ENCODE data around the gene VMP1.
A peak's percentile ranks its signal among the peaks of the same experiment; 100 is the strongest.

VMP1 gene

GRCh38 chr17:59684967-59685366 lies 22.5 kb upstream of the VMP1 start:
- H3K36me3 ChIP-seq (ENCODE audit: insufficient read depth, low read length) = peaks cover 65% of the 10 kb centered on the region
- H2AFZ ChIP-seq (ENCODE audit: low read length, unreplicated experiment) = no peak overlapping the region
- H3K27me3 ChIP-seq (ENCODE audit: insufficient read depth, low read length) = no peaks in the 10 kb centered on the region
- no peak overlapping the region for H3K4me3 ChIP-seq (ENCODE audit: low read depth, low read length)
- H3K4me1 ChIP-seq (ENCODE audit: control insufficient read depth, insufficient read depth, low read length, unreplicated experiment) = no peaks in the 10 kb centered on the region
- H3K79me2 ChIP-seq (ENCODE audit: control insufficient read depth, insufficient read depth, low read length, unreplicated experiment) = peaks cover 28% of the 10 kb centered on the region
- H3K27ac ChIP-seq (ENCODE audit: low read depth, low read length) = no peak overlapping the region

- peaks cover 33% of the 10 kb centered on the region for H3K79me2 ChIP-seq (ENCODE audit: control insufficient read depth, insufficient read depth, low read length, unreplicated experiment)
- no peaks in the 10 kb centered on the region for H3K27me3 ChIP-seq (ENCODE audit: insufficient read depth, low read length)
- H3K36me3 ChIP-seq (ENCODE audit: insufficient read depth, low read length) = peaks cover 47% of the 10 kb centered on the region
These were observed 19.4 kb upstream of the VMP1 start for GRCh38 chr17:59688008-59688407.

DNA sequence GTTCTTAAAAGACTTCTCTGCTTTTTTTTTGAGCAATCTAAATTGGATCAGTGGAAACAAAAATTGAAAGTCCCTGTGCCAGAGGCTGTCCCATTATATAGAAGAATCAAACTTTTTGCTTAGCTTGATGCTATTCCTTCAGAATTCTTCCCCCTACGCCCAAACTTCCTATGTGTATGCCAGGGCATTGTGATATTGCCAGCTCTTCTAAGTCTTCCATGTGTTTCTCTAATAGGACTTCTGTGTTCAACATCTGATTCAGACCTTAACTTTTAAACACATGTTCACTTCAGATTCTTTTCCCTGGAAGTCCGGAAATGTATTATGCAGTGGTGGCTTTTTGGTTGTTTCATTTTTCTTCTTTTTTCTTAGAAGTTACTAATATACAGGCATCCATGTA lies 19.0 kb upstream of the VMP1 start:
- Histone ChIP-seq H3K4me3 (ENCODE audit: low read depth, low read length) (no peak overlapping the region), H3K4me1 (ENCODE audit: control insufficient read depth, insufficient read depth, low read length, unreplicated experiment) (no peaks in the 10 kb centered on the region), H3K27ac (ENCODE audit: low read depth, low read length) (no peak overlapping the region), H3K36me3 (ENCODE audit: insufficient read depth, low read length) (peaks cover 42% of the 10 kb centered on the region), H3K27me3 (ENCODE audit: insufficient read depth, low read length) (no peaks in the 10 kb centered on the region), H2AFZ (ENCODE audit: low read length, unreplicated experiment) (no peak overlapping the region), H3K79me2 (ENCODE audit: control insufficient read depth, insufficient read depth, low read length, unreplicated experiment) (peaks cover 33% of the 10 kb centered on the region)

More at GRCh38 chr17:59688008-59688407, 19.4 kb upstream of the VMP1 start:
- Histone ChIP-seq H3K4me3 (ENCODE audit: low read depth, low read length) (no peak overlapping the region), H3K27ac (ENCODE audit: low read depth, low read length) (no peak overlapping the region), H2AFZ (ENCODE audit: low read length, unreplicated experiment) (no peak overlapping the region), H3K4me1 (ENCODE audit: control insufficient read depth, insufficient read depth, low read length, unreplicated experiment) (no peaks in the 10 kb centered on the region)

GRCh38 chr17:59693582-59693981 lies 13.9 kb upstream of the VMP1 start:
- H3K4me3 ChIP-seq (ENCODE audit: low read depth, low read length) = no peak overlapping the region
- no peak overlapping the region for H3K27ac ChIP-seq (ENCODE audit: low read depth, low read length)
- no peaks in the 10 kb centered on the region for H3K4me1 ChIP-seq (ENCODE audit: control insufficient read depth, insufficient read depth, low read length, unreplicated experiment)
- peaks cover 54% of the 10 kb centered on the region for H3K79me2 ChIP-seq (ENCODE audit: control insufficient read depth, insufficient read depth, low read length, unreplicated experiment)
- peaks cover 57% of the 10 kb centered on the region for H3K36me3 ChIP-seq (ENCODE audit: insufficient read depth, low read length)
- no peak overlapping the region for H2AFZ ChIP-seq (ENCODE audit: low read length, unreplicated experiment)
- H3K27me3 ChIP-seq (ENCODE audit: insufficient read depth, low read length) = no peaks in the 10 kb centered on the region

DNA sequence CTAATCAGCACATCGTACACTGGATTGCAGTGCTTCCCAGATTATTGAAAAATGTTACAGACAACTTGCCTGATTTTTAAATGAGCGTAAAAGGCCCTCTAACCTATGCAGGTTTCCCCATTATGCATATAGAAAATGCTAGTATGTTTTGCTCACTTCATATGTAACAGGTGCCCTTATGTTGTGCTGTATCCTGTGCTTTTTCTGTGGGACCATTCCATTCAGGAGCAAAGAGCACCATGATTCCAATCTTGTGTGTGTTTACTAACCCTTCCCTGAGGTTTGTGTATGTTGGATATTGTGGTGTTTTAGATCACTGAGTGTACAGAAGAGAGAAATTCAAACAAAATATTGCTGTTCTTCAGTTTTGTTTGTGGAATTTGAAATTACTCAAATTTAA lies 13.1 kb upstream of the VMP1 start:
- H3K36me3 ChIP-seq (ENCODE audit: insufficient read depth, low read length) = peaks cover 63% of the 10 kb centered on the region
- peaks cover 60% of the 10 kb centered on the region for H3K79me2 ChIP-seq (ENCODE audit: control insufficient read depth, insufficient read depth, low read length, unreplicated experiment)
- H2AFZ ChIP-seq (ENCODE audit: low read length, unreplicated experiment) = no peak overlapping the region
- H3K27me3 ChIP-seq (ENCODE audit: insufficient read depth, low read length) = no peaks in the 10 kb centered on the region
- no peak overlapping the region for H3K4me3 ChIP-seq (ENCODE audit: low read depth, low read length)
- no peak overlapping the region for H3K27ac ChIP-seq (ENCODE audit: low read depth, low read length)
- H3K4me1 ChIP-seq (ENCODE audit: control insufficient read depth, insufficient read depth, low read length, unreplicated experiment) = no peaks in the 10 kb centered on the region

DNA sequence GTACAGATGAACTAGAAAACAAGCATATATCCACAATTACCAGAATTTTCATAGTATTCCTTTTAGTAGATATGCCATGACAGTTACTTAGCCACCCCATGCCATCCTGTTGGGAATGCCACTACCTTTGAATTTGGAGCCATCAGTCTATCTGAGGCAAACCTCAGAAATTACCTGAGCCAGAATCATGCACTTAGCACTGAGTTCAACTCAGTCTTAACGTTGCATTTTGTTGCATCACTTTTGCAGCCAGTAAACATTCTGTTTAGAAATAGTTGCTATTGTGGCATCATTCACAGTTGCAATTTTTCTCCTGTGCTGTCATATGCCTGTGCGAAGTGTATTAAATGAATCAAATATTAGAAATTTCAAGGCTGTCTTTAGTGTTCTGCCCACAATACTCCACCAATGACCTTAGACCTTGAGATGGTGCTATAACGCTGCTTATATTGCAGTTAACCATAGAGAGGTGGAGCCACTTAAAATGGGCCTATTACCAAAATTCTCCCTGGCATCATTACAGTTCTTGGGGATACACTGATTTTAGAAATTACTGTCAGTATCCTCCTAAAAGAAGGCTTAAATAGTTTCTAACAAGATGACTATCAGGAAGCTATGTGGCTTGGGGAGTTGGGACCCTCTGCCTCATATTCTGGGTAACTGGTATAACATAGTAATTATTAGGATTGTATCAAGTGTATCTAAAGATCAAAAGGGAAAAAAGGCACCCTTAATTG lies 11.3 kb upstream of the VMP1 start:
- H3K27ac ChIP-seq (ENCODE audit: low read depth, low read length) = peak overlapping the region; percentile 43
- H3K4me1 ChIP-seq (ENCODE audit: control insufficient read depth, insufficient read depth, low read length, unreplicated experiment) = no peaks in the 10 kb centered on the region

DNA sequence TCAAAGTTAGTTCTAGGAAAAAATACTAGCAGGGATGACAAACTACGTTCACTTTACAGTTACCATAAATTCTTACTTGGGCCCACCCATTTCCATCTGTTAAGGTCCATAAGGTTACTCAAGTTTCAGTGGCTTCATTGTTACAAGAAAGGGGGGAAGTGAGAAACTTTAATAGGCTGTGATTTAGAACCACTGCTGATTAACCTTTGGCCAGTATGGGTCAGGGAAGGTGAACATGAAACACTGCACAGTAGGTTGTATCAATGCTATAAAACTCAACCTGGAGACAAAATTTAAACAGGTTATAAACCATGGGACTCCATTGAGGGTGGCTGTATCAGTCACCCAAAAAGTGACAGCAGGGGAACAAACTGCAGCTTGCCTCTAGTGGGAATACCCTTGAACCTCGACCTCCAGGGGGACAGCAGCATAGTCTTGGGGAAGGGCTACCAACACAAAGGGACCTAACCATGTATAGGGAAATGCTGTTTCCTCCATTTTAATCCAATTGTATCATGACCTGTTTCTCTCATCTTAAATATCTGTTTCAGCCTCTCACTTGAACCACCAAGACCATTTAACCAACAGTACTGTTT lies 10.7 kb upstream of the VMP1 start:
- H3K27me3 ChIP-seq (ENCODE audit: insufficient read depth, low read length) = no peaks in the 10 kb centered on the region
- no peak overlapping the region for H3K4me3 ChIP-seq (ENCODE audit: low read depth, low read length)
- peaks cover 55% of the 10 kb centered on the region for H3K36me3 ChIP-seq (ENCODE audit: insufficient read depth, low read length)
- no peaks in the 10 kb centered on the region for H3K4me1 ChIP-seq (ENCODE audit: control insufficient read depth, insufficient read depth, low read length, unreplicated experiment)
- H2AFZ ChIP-seq (ENCODE audit: low read length, unreplicated experiment) = no peak overlapping the region
- H3K79me2 ChIP-seq (ENCODE audit: control insufficient read depth, insufficient read depth, low read length, unreplicated experiment) = peaks cover 70% of the 10 kb centered on the region
- peak overlapping the region; percentile 43 for H3K27ac ChIP-seq (ENCODE audit: low read depth, low read length)

More for the DNA sequence above, 11.3 kb upstream of the VMP1 start:
- Histone ChIP-seq H3K79me2 (ENCODE audit: control insufficient read depth, insufficient read depth, low read length, unreplicated experiment) (peaks cover 65% of the 10 kb centered on the region), H3K4me3 (ENCODE audit: low read depth, low read length) (no peak overlapping the region), H3K36me3 (ENCODE audit: insufficient read depth, low read length) (peaks cover 54% of the 10 kb centered on the region), H2AFZ (ENCODE audit: low read length, unreplicated experiment) (no peak overlapping the region), H3K27me3 (ENCODE audit: insufficient read depth, low read length) (no peaks in the 10 kb centered on the region)

- no peaks in the 10 kb centered on the region for H3K4me1 ChIP-seq (ENCODE audit: control insufficient read depth, insufficient read depth, low read length, unreplicated experiment)
- H3K4me3 ChIP-seq (ENCODE audit: low read depth, low read length) = no peak overlapping the region
- no peaks in the 10 kb centered on the region for H3K27me3 ChIP-seq (ENCODE audit: insufficient read depth, low read length)
- H3K79me2 ChIP-seq (ENCODE audit: control insufficient read depth, insufficient read depth, low read length, unreplicated experiment) = peaks cover 84% of the 10 kb centered on the region
- H3K27ac ChIP-seq (ENCODE audit: low read depth, low read length) = no peak overlapping the region
- H2AFZ ChIP-seq (ENCODE audit: low read length, unreplicated experiment) = no peak overlapping the region
- peaks cover 55% of the 10 kb centered on the region for H3K36me3 ChIP-seq (ENCODE audit: insufficient read depth, low read length)
These were observed 9.3 kb upstream of the VMP1 start for GRCh38 chr17:59698143-59698542.

DNA sequence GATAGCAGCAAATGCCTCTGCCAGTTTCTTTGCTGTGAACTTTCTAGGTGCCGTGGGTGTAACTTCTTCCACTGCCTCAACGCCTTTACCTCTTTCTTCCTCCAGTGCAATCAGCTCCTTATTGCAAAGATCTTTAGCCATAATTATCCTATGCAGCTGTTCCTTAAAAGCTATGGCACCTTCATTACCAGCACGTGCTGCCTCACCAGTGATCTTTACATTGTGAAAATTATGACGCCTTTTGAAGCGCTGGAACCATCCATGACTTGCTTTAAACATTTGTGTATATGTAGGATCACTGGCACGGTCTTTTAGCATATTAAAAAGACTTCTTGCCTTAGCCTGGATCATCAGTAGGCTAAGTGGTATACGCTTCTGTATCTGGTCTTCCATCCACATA lies 8.2 kb upstream of the VMP1 start:
- no peaks in the 10 kb centered on the region for H3K27me3 ChIP-seq (ENCODE audit: insufficient read depth, low read length)
- no peak overlapping the region for H2AFZ ChIP-seq (ENCODE audit: low read length, unreplicated experiment)
- H3K79me2 ChIP-seq (ENCODE audit: control insufficient read depth, insufficient read depth, low read length, unreplicated experiment) = peaks cover 94% of the 10 kb centered on the region
- H3K4me1 ChIP-seq (ENCODE audit: control insufficient read depth, insufficient read depth, low read length, unreplicated experiment) = no peaks in the 10 kb centered on the region
- H3K36me3 ChIP-seq (ENCODE audit: insufficient read depth, low read length) = peaks cover 52% of the 10 kb centered on the region
- no peak overlapping the region for H3K4me3 ChIP-seq (ENCODE audit: low read depth, low read length)
- H3K27ac ChIP-seq (ENCODE audit: low read depth, low read length) = no peak overlapping the region

DNA sequence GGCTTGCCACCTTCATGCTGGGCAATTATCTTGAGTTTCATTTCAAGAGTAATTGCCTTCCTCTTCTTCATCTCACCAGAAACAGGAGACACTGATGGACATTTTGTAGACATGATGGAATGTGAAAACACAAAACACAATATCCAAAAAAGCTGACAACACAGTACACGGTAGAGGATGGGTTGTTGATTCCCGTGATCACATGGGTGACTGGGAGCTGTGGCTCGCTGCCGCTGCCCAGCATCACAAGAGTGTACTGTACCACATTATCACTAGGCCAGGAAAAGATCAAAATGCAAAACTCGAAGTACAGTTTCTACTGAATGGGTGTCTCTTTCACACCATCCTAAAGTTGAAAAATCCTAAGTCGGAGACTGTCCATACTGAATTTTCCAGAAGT lies 7.7 kb upstream of the VMP1 start:
- Histone ChIP-seq H2AFZ (ENCODE audit: low read length, unreplicated experiment) (no peak overlapping the region), H3K79me2 (ENCODE audit: control insufficient read depth, insufficient read depth, low read length, unreplicated experiment) (peaks cover 94% of the 10 kb centered on the region), H3K4me1 (ENCODE audit: control insufficient read depth, insufficient read depth, low read length, unreplicated experiment) (no peaks in the 10 kb centered on the region), H3K27ac (ENCODE audit: low read depth, low read length) (no peak overlapping the region), H3K4me3 (ENCODE audit: low read depth, low read length) (no peak overlapping the region), H3K36me3 (ENCODE audit: insufficient read depth, low read length) (peaks cover 46% of the 10 kb centered on the region), H3K27me3 (ENCODE audit: insufficient read depth, low read length) (no peaks in the 10 kb centered on the region)

- Histone ChIP-seq H3K4me1 (ENCODE audit: control insufficient read depth, insufficient read depth, low read length, unreplicated experiment) (peaks cover 10% of the 10 kb centered on the region), H2AFZ (ENCODE audit: low read length, unreplicated experiment) (no peak overlapping the region), H3K27me3 (ENCODE audit: insufficient read depth, low read length) (no peaks in the 10 kb centered on the region), H3K27ac (ENCODE audit: low read depth, low read length) (no peak overlapping the region), H3K4me3 (ENCODE audit: low read depth, low read length) (no peak overlapping the region), H3K36me3 (ENCODE audit: insufficient read depth, low read length) (peaks cover 25% of the 10 kb centered on the region), H3K79me2 (ENCODE audit: control insufficient read depth, insufficient read depth, low read length, unreplicated experiment) (peaks cover 97% of the 10 kb centered on the region)
These were observed 5.2 kb upstream of the VMP1 start for GRCh38 chr17:59702304-59702703.
